Measurements from ENCODE around the gene ETNK1.
A peak's percentile ranks its signal among the peaks of the same experiment; 100 is the strongest.
"Not testable (repeated sequence)": the region's sequence is repeated elsewhere in the genome, so short reads cannot be mapped to it uniquely, and the experiment has no call there.

Gene ETNK1

GRCh38 chr12:22692467-22692866, 67.5 kb downstream of the ETNK1 start:
- H3K4me1 ChIP-seq (ENCODE audit: control insufficient read depth, insufficient read depth, low read length); H3K9me3 ChIP-seq (ENCODE audit: control insufficient read depth, insufficient read depth, low read length); H3K9ac ChIP-seq (ENCODE audit: low read depth, low read length); H3K36me3 ChIP-seq (ENCODE audit: control insufficient read depth, insufficient read depth, low read length); H3K4me3 ChIP-seq (ENCODE audit: low read depth, low read length); H3K27me3 ChIP-seq (ENCODE audit: control insufficient read depth, insufficient read depth, low read length): not testable (repeated sequence)

GRCh38 chr12:22692964-22693555, 68.1 kb downstream of the ETNK1 start:
- Histone ChIP-seq H3K4me1 (ENCODE audit: control insufficient read depth, insufficient read depth, low read length) (no peaks in the 10 kb centered on the region), H3K9me3 (ENCODE audit: control insufficient read depth, insufficient read depth, low read length) (peaks cover 6% of the 10 kb centered on the region), H3K4me3 (ENCODE audit: low read depth, low read length) (no peak overlapping the region), H3K36me3 (ENCODE audit: control insufficient read depth, insufficient read depth, low read length) (no peaks in the 10 kb centered on the region), H3K9ac (ENCODE audit: low read depth, low read length) (no peak overlapping the region), H3K27me3 (ENCODE audit: control insufficient read depth, insufficient read depth, low read length) (no peaks in the 10 kb centered on the region)

- Histone ChIP-seq H3K9me3 (ENCODE audit: control insufficient read depth, insufficient read depth, low read length) (peaks cover 5% of the 10 kb centered on the region), H3K9ac (ENCODE audit: low read depth, low read length) (no peak overlapping the region), H3K27me3 (ENCODE audit: control insufficient read depth, insufficient read depth, low read length) (no peaks in the 10 kb centered on the region), H3K4me1 (ENCODE audit: control insufficient read depth, insufficient read depth, low read length) (peaks cover 11% of the 10 kb centered on the region), H3K36me3 (ENCODE audit: control insufficient read depth, insufficient read depth, low read length) (no peaks in the 10 kb centered on the region), H3K4me3 (ENCODE audit: low read depth, low read length) (no peak overlapping the region)
Observed at GRCh38 chr12:22698576-22698975, 73.6 kb downstream of the ETNK1 start.

GRCh38 chr12:22699705-22700104, 74.7 kb downstream of the ETNK1 start:
- H3K4me3 ChIP-seq (ENCODE audit: low read depth, low read length): peak overlapping the region; percentile 19
- not testable (repeated sequence) for H3K9me3 ChIP-seq (ENCODE audit: control insufficient read depth, insufficient read depth, low read length); H3K27me3 ChIP-seq (ENCODE audit: control insufficient read depth, insufficient read depth, low read length); H3K9ac ChIP-seq (ENCODE audit: low read depth, low read length); H3K36me3 ChIP-seq (ENCODE audit: control insufficient read depth, insufficient read depth, low read length)
- peaks cover 11% of the 10 kb centered on the region for H3K4me1 ChIP-seq (ENCODE audit: control insufficient read depth, insufficient read depth, low read length)

GRCh38 chr12:22700106-22700505, 75.1 kb downstream of the ETNK1 start:
- H3K9me3 ChIP-seq (ENCODE audit: control insufficient read depth, insufficient read depth, low read length): no peaks in the 10 kb centered on the region
- H3K4me3 ChIP-seq (ENCODE audit: low read depth, low read length): peak overlapping the region; percentile 19
- H3K4me1 ChIP-seq (ENCODE audit: control insufficient read depth, insufficient read depth, low read length): peaks cover 11% of the 10 kb centered on the region
- no peaks in the 10 kb centered on the region for H3K27me3 ChIP-seq (ENCODE audit: control insufficient read depth, insufficient read depth, low read length)
- no peak overlapping the region for H3K9ac ChIP-seq (ENCODE audit: low read depth, low read length)
- H3K36me3 ChIP-seq (ENCODE audit: control insufficient read depth, insufficient read depth, low read length): no peaks in the 10 kb centered on the region

- H3K9ac ChIP-seq (ENCODE audit: low read depth, low read length); H3K36me3 ChIP-seq (ENCODE audit: control insufficient read depth, insufficient read depth, low read length); H3K4me3 ChIP-seq (ENCODE audit: low read depth, low read length); H3K27me3 ChIP-seq (ENCODE audit: control insufficient read depth, insufficient read depth, low read length); H3K9me3 ChIP-seq (ENCODE audit: control insufficient read depth, insufficient read depth, low read length): not testable (repeated sequence)
- peaks cover 11% of the 10 kb centered on the region for H3K4me1 ChIP-seq (ENCODE audit: control insufficient read depth, insufficient read depth, low read length)
Observed at GRCh38 chr12:22701216-22701809, 76.3 kb downstream of the ETNK1 start.

GRCh38 chr12:22702690-22703089, 77.7 kb downstream of the ETNK1 start:
- no peaks in the 10 kb centered on the region for H3K9me3 ChIP-seq (ENCODE audit: control insufficient read depth, insufficient read depth, low read length)
- no peak overlapping the region for H3K9ac ChIP-seq (ENCODE audit: low read depth, low read length)
- peaks cover 11% of the 10 kb centered on the region for H3K4me1 ChIP-seq (ENCODE audit: control insufficient read depth, insufficient read depth, low read length)
- H3K27me3 ChIP-seq (ENCODE audit: control insufficient read depth, insufficient read depth, low read length): no peaks in the 10 kb centered on the region
- no peaks in the 10 kb centered on the region for H3K36me3 ChIP-seq (ENCODE audit: control insufficient read depth, insufficient read depth, low read length)
- no peak overlapping the region for H3K4me3 ChIP-seq (ENCODE audit: low read depth, low read length)

GRCh38 chr12:22709292-22709691, 84.3 kb downstream of the ETNK1 start:
- Histone ChIP-seq H3K36me3 (ENCODE audit: control insufficient read depth, insufficient read depth, low read length) (no peaks in the 10 kb centered on the region), H3K9ac (ENCODE audit: low read depth, low read length) (no peak overlapping the region), H3K9me3 (ENCODE audit: control insufficient read depth, insufficient read depth, low read length) (no peaks in the 10 kb centered on the region), H3K27me3 (ENCODE audit: control insufficient read depth, insufficient read depth, low read length) (no peaks in the 10 kb centered on the region), H3K4me1 (ENCODE audit: control insufficient read depth, insufficient read depth, low read length) (no peaks in the 10 kb centered on the region), H3K4me3 (ENCODE audit: low read depth, low read length) (no peak overlapping the region)

GRCh38 chr12:22712083-22712482, 87.1 kb downstream of the ETNK1 start:
- H3K4me3 ChIP-seq (ENCODE audit: low read depth, low read length): no peak overlapping the region
- H3K9me3 ChIP-seq (ENCODE audit: control insufficient read depth, insufficient read depth, low read length): no peaks in the 10 kb centered on the region
- H3K27me3 ChIP-seq (ENCODE audit: control insufficient read depth, insufficient read depth, low read length): no peaks in the 10 kb centered on the region
- no peak overlapping the region for H3K9ac ChIP-seq (ENCODE audit: low read depth, low read length)
- H3K4me1 ChIP-seq (ENCODE audit: control insufficient read depth, insufficient read depth, low read length): no peaks in the 10 kb centered on the region
- no peaks in the 10 kb centered on the region for H3K36me3 ChIP-seq (ENCODE audit: control insufficient read depth, insufficient read depth, low read length)

GRCh38 chr12:22715254-22715653, 90.3 kb downstream of the ETNK1 start:
- no peaks in the 10 kb centered on the region for H3K36me3 ChIP-seq (ENCODE audit: control insufficient read depth, insufficient read depth, low read length)
- no peak overlapping the region for H3K9ac ChIP-seq (ENCODE audit: low read depth, low read length)
- H3K27me3 ChIP-seq (ENCODE audit: control insufficient read depth, insufficient read depth, low read length): no peaks in the 10 kb centered on the region
- H3K4me1 ChIP-seq (ENCODE audit: control insufficient read depth, insufficient read depth, low read length): no peaks in the 10 kb centered on the region
- no peaks in the 10 kb centered on the region for H3K9me3 ChIP-seq (ENCODE audit: control insufficient read depth, insufficient read depth, low read length)
- H3K4me3 ChIP-seq (ENCODE audit: low read depth, low read length): no peak overlapping the region

GRCh38 chr12:22719745-22720144, 94.8 kb downstream of the ETNK1 start:
- Histone ChIP-seq H3K4me3 (ENCODE audit: low read depth, low read length) (no peak overlapping the region), H3K27me3 (ENCODE audit: control insufficient read depth, insufficient read depth, low read length) (no peaks in the 10 kb centered on the region), H3K9ac (ENCODE audit: low read depth, low read length) (no peak overlapping the region), H3K36me3 (ENCODE audit: control insufficient read depth, insufficient read depth, low read length) (no peaks in the 10 kb centered on the region), H3K9me3 (ENCODE audit: control insufficient read depth, insufficient read depth, low read length) (no peaks in the 10 kb centered on the region), H3K4me1 (ENCODE audit: control insufficient read depth, insufficient read depth, low read length) (no peaks in the 10 kb centered on the region)

- no peak overlapping the region for H3K4me3 ChIP-seq (ENCODE audit: low read depth, low read length)
- H3K27me3 ChIP-seq (ENCODE audit: control insufficient read depth, insufficient read depth, low read length): no peaks in the 10 kb centered on the region
- H3K9ac ChIP-seq (ENCODE audit: low read depth, low read length): no peak overlapping the region
- no peaks in the 10 kb centered on the region for H3K36me3 ChIP-seq (ENCODE audit: control insufficient read depth, insufficient read depth, low read length)
- H3K4me1 ChIP-seq (ENCODE audit: control insufficient read depth, insufficient read depth, low read length): no peaks in the 10 kb centered on the region
- no peaks in the 10 kb centered on the region for H3K9me3 ChIP-seq (ENCODE audit: control insufficient read depth, insufficient read depth, low read length)
Observed at GRCh38 chr12:22722081-22722480, 97.1 kb downstream of the ETNK1 start.
